IMR-90 (cell line): ENCODE results near the gene TMTC2. TPM values are rescaled to one million over a fixed set of nuclear protein-coding genes. Genes with fewer than 3 reads are reported as not detected.

Experiments
- ATAC-seq: fragments of 200-7000 bp; cut with Tn5 transposase; 2 replicates; pipeline ENCODE4 v1.9.1; 2020; ENCODE audit warnings: low read depth, mild to moderate bottlenecking, moderate library complexity
- BruUV-seq: library from RNA; stranded (reverse); fragments of 400-500 nt; replicated peaks from 2 replicates; lab custom pipeline; 2021; lab: Mats Ljungman, UMichigan
- CTCF ChIA-PET: fragments of 300-600 bp; formaldehyde crosslinking; extraction: SDS; loops from one replicate; lab custom pipeline; 2021; ENCODE audit warnings: antibody characterized with exemption; lab: Yijun Ruan, JAX
- POLR2A ChIA-PET: fragments of 300-600 bp; sonication (Branson Sonifier 250); formaldehyde crosslinking; loops from one replicate; lab custom pipeline; 2022; ENCODE audit warnings: antibody characterized with exemption; ENCODE audit not compliant: unreplicated experiment; lab: Charles Lee
- DNase-seq: peaks from one replicate; pipeline ENCODE4 v3.0.0; 2013
- H2AFZ ChIP-seq: replicated peaks from 2 replicates; pipeline ENCODE3; 2013; ENCODE audit warnings: low read length, mild to moderate bottlenecking; ENCODE audit not compliant: poor library complexity
- H2AK5ac ChIP-seq: 2 replicates; pipeline ENCODE4 v1.6.1; 2013; ENCODE audit warnings: low read depth, low read length, inconsistent platforms
- H2AK9ac ChIP-seq: replicated peaks from 2 replicates; pipeline ENCODE3; 2013; ENCODE audit warnings: mild to moderate bottlenecking, low read depth, low read length, moderate library complexity; ENCODE audit not compliant: poor library complexity
- H2BK120ac ChIP-seq: 2 replicates; pipeline ENCODE4 v1.6.1; 2013; ENCODE audit warnings: low read depth, low read length, inconsistent platforms
- H2BK15ac ChIP-seq: 3 replicates; pipeline ENCODE4 v1.6.1; 2013; ENCODE audit warnings: low read depth, low read length, inconsistent platforms
- H2BK20ac ChIP-seq: 2 replicates; pipeline ENCODE4 v1.6.1; 2013; ENCODE audit warnings: low read depth, mild to moderate bottlenecking, inconsistent platforms, low read length, moderate library complexity
- H2BK5ac ChIP-seq: 2 replicates; pipeline ENCODE4 v1.6.1; 2013; ENCODE audit warnings: mild to moderate bottlenecking, low read depth, low read length, inconsistent platforms; ENCODE audit not compliant: poor library complexity, severe bottlenecking
- H3K14ac ChIP-seq: replicated peaks from 2 replicates; pipeline ENCODE4 v1.6.1; 2013; ENCODE audit warnings: low read depth, low read length, inconsistent platforms
- H3K18ac ChIP-seq: 2 replicates; pipeline ENCODE4 v1.6.1; 2013; ENCODE audit warnings: low read depth, low read length, control low read depth
- H3K23ac ChIP-seq: 2 replicates; pipeline ENCODE4 v1.6.1; 2013; ENCODE audit warnings: low read depth, low read length, inconsistent platforms
- H3K27ac ChIP-seq: 2 replicates; pipeline ENCODE4 v1.5.1; 2013; ENCODE audit warnings: mild to moderate bottlenecking, control low read depth, low read length; ENCODE audit not compliant: insufficient read depth
- H3K27me3 ChIP-seq: 2 replicates; pipeline ENCODE4 v1.6.1; 2013; ENCODE audit warnings: low read length; ENCODE audit not compliant: control insufficient read depth, insufficient read depth
- H3K36me3 ChIP-seq: 2 replicates; pipeline ENCODE4 v1.6.1; 2013; ENCODE audit warnings: low read length, mixed read lengths; ENCODE audit not compliant: control insufficient read depth, insufficient read depth
- H3K4ac ChIP-seq: 2 replicates; pipeline ENCODE4 v1.6.1; 2013; ENCODE audit warnings: low read depth, low read length, inconsistent platforms
- H3K4me1 ChIP-seq: 2 replicates; pipeline ENCODE4 v1.6.1; 2013; ENCODE audit warnings: low read length, mixed read lengths; ENCODE audit not compliant: control insufficient read depth, insufficient read depth
- H3K4me2 ChIP-seq: 2 replicates; pipeline ENCODE4 v1.6.1; 2013; ENCODE audit warnings: low read depth, mild to moderate bottlenecking, control low read depth, low read length, moderate library complexity
- H3K4me3 ChIP-seq: 2 replicates; pipeline ENCODE4 v1.5.1; 2013; ENCODE audit warnings: low read depth, mild to moderate bottlenecking, control low read depth, low read length, moderate library complexity; ENCODE audit not compliant: insufficient read depth
- H3K56ac ChIP-seq: 2 replicates; pipeline ENCODE4 v1.6.1; 2013; ENCODE audit warnings: low read length, inconsistent platforms; ENCODE audit not compliant: insufficient read depth; ENCODE audit errors: extremely low read depth
- H3K79me1 ChIP-seq, 2 experiments: 2 replicates each; pipeline ENCODE4 v1.6.1; 2013; ENCODE audit warnings: low read length in 2 of 2, inconsistent platforms in 1 of 2, low read depth in 1 of 2
- H3K9ac ChIP-seq: 2 replicates; pipeline ENCODE4 v1.6.1; 2013; ENCODE audit warnings: low read depth, low read length, control low read depth
- H3K9me1 ChIP-seq: 2 replicates; pipeline ENCODE4 v1.6.1; 2013; ENCODE audit warnings: low read length, inconsistent platforms; ENCODE audit not compliant: insufficient read depth
- H3K9me3 ChIP-seq: 2 replicates; pipeline ENCODE4 v1.6.1; 2013; ENCODE audit warnings: low read length; ENCODE audit not compliant: control insufficient read depth, insufficient read depth
- H4K20me1 ChIP-seq: 2 replicates; pipeline ENCODE4 v1.6.1; 2013; ENCODE audit warnings: low read length, inconsistent platforms; ENCODE audit not compliant: insufficient read depth
- H4K5ac ChIP-seq: 2 replicates; pipeline ENCODE4 v1.6.1; 2013; ENCODE audit warnings: mild to moderate bottlenecking, low read depth, low read length, control low read depth
- H4K8ac ChIP-seq, 2 experiments: 2 replicates each; pipeline ENCODE4 v1.6.1; 2013; ENCODE audit warnings: low read depth in 2 of 2, low read length in 2 of 2, control low read depth in 1 of 2, inconsistent platforms in 1 of 2
- H4K91ac ChIP-seq: 2 replicates; pipeline ENCODE4 v1.6.1; 2013; ENCODE audit warnings: low read depth, low read length, inconsistent platforms; ENCODE audit not compliant: insufficient read depth
- RAD21 ChIP-seq: IDR thresholded peaks from 2 replicates; pipeline ENCODE4 v1.6.1; 2012; ENCODE audit warnings: low read length, improper control_type of control experiment
- SMC3 ChIP-seq: fragments of 150-350 bp; IDR thresholded peaks from 2 replicates; pipeline ENCODE4 v1.6.1; 2016; ENCODE audit warnings: low read depth, mild to moderate bottlenecking, antibody characterized with exemption, low read length, moderate library complexity
- WGBS, 2 experiments: methylation state at CpG; one replicate each; pipeline versions ENCODE4 v1.1.5 to v1.1.7; 2013; ENCODE audit warnings: missing lambda C conversion rate in 2 of 2; ENCODE audit not compliant: insufficient read length in 1 of 2; ENCODE audit errors: extremely low coverage in 2 of 2; 5-methylcytosine and 5-hydroxymethylcytosine counted together
- dilution Hi-C: fragments of 300-500 bp; cut with HindIII; formaldehyde crosslinking; loops from one replicate; pipeline ENCODE4 v1.14.3; 2018; ENCODE audit warnings: low sequenced_read_pairs; ENCODE audit not compliant: unreplicated experiment
- in situ Hi-C: fragments of 300-500 bp; cut with MboI; formaldehyde crosslinking; loops from 3 replicates; pipeline ENCODE4 v1.14.3; 2019; ENCODE audit warnings: low sequenced_read_pairs, inconsistent platforms, mixed read lengths
- intact Hi-C: fragments of 100-400 bp; cut with micrococcal nuclease; formaldehyde crosslinking; loops from 2 replicates; pipeline ENCODE4 v1.10.0; 2022
- polyA plus RNA-seq, 3 experiments: library from polyadenylated mRNA; depleted of rRNA; stranded (reverse); fragments of >200 nt; gene quantifications; 2 replicates each; pipeline ENCODE4 v1.2.3, GENCODE V29; 2012; ENCODE audit warnings: low replicate concordance in 1 of 3
- total RNA-seq: library from RNA; depleted of rRNA; stranded (reverse); fragments of >200 nt; gene quantifications from 2 replicates; pipeline ENCODE4 v1.2.3, GENCODE V29; 2012

The TMTC2 gene
- total and polyA plus RNA-seq, 2 of the 4 experiments (the other 2 are of a cell fraction): 0.56 to 1.4 TPM

DNA sequence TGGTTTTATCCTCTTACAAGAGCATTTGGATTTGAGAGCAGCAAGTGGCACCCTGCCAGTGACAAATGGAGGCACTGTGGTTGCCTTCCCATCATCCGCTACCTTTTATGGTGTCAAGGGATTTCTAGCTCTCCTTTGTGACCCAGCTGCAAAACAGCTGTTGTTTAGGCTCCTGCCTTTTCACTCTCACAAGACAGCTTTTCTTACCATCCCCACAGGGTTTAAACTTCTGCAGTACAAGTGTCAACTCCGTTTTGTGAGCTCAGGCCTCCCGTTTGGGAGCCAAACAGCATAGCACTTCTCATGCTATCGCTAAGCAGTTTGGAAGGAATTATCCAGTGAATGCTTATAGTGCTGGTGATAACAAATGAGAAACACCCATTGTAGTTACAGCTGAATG, 331.4 kb downstream of the TMTC2 start:
- no peak overlapping the region for H4K8ac ChIP-seq
- H3K18ac ChIP-seq: no peak overlapping the region
- H2AFZ ChIP-seq: no peak overlapping the region
- no peaks in the 10 kb centered on the region for H3K27me3 ChIP-seq
- in situ Hi-C loops: loop anchor here (25.0 kb wide), 1 partner anchor 1494 kb away; no protein-coding TSS in a partner anchor
- ChIA-PET CTCF (interaction anchor here (0.6 kb wide), 1 partner anchor 331 kb away, joined by 5 read pairs; the partner anchor contains the start of gene TMTC2), POLR2A (no interaction called here)
- no peaks in the 10 kb centered on the region for H4K20me1 ChIP-seq
- H3K4me1 ChIP-seq: no peaks in the 10 kb centered on the region
- H3K4ac ChIP-seq: no peak overlapping the region
- H3K36me3 ChIP-seq: no peaks in the 10 kb centered on the region
- H2AK5ac ChIP-seq: no peak overlapping the region
- no peak overlapping the region for H3K56ac ChIP-seq
- TF ChIP-seq RAD21: no peak
- no peak for TF ChIP-seq SMC3
- no peaks in the 10 kb centered on the region for H3K9me1 ChIP-seq
- DNase-seq (no peak), ATAC-seq (no peak)
- no peak overlapping the region for H2BK120ac ChIP-seq
- no peaks in the 10 kb centered on the region for H3K79me1 ChIP-seq
- no peak overlapping the region for H3K4me3 ChIP-seq
- intact Hi-C loops: no loop called here
- H4K91ac ChIP-seq: no peak overlapping the region
- no peak overlapping the region for H2BK15ac ChIP-seq
- no peak overlapping the region for H2AK9ac ChIP-seq
- H4K5ac ChIP-seq: no peak overlapping the region
- no peak overlapping the region for H2BK20ac ChIP-seq
- no peaks in the 10 kb centered on the region for H3K9me3 ChIP-seq
- H3K4me2 ChIP-seq: no peak overlapping the region
- dilution Hi-C loops: no loop called here
- H3K23ac ChIP-seq: no peak overlapping the region
- BruUV-seq: no TSS peak
- H3K27ac ChIP-seq: no peak overlapping the region
- H2BK5ac ChIP-seq: no peak overlapping the region
- no peak overlapping the region for H3K9ac ChIP-seq
- WGBS, 2 experiments: no CpG with 5 or more reads among the region's 4 CpGs
- H3K14ac ChIP-seq: no peak overlapping the region
